Mesendoderm (in vitro differentiated cells): ENCODE measurements around the gene REG1A.

ENCODE experiments used
- DNase-seq: peaks from one replicate; pipeline ENCODE4 v3.0.0; 2013
- H2AK5ac ChIP-seq: 2 replicates; pipeline ENCODE4 v1.6.1; 2013; ENCODE audit warnings: low read length, inconsistent platforms
- H2BK120ac ChIP-seq: 2 replicates; pipeline ENCODE4 v1.6.1; 2013; ENCODE audit warnings: low read depth, mild to moderate bottlenecking, low read length, moderate library complexity, mixed read lengths
- H2BK15ac ChIP-seq: replicated peaks from 2 replicates; pipeline ENCODE4 v1.6.1; 2013; ENCODE audit warnings: low read depth, mild to moderate bottlenecking, moderate library complexity
- H2BK5ac ChIP-seq: 2 replicates; pipeline ENCODE4 v1.6.1; 2013; ENCODE audit warnings: low read length, inconsistent platforms
- H3K18ac ChIP-seq: 2 replicates; pipeline ENCODE4 v1.6.1; 2013; ENCODE audit warnings: mild to moderate bottlenecking, low read length, mixed read lengths
- H3K23ac ChIP-seq: one replicate; pipeline ENCODE4 v1.6.1; 2013; ENCODE audit warnings: low read length
- H3K27ac ChIP-seq: 2 replicates; pipeline ENCODE4 v1.5.1; 2013; ENCODE audit warnings: low read depth, mild to moderate bottlenecking, inconsistent platforms, low read length, moderate library complexity
- H3K27me3 ChIP-seq: 2 replicates; pipeline ENCODE4 v1.6.1; 2013; ENCODE audit warnings: low read length, control low read depth, mild to moderate bottlenecking, inconsistent platforms; ENCODE audit not compliant: insufficient read depth, poor library complexity
- H3K36me3 ChIP-seq: 2 replicates; pipeline ENCODE4 v1.6.1; 2013; ENCODE audit warnings: low read length, inconsistent platforms; ENCODE audit not compliant: control insufficient read depth, insufficient read depth
- H3K4ac ChIP-seq: one replicate; pipeline ENCODE4 v1.6.1; 2013; ENCODE audit warnings: low read depth, mild to moderate bottlenecking, low read length, moderate library complexity
- H3K4me1 ChIP-seq: 2 replicates; pipeline ENCODE4 v1.6.1; 2013; ENCODE audit warnings: low read depth, low read length, inconsistent platforms; ENCODE audit not compliant: control insufficient read depth
- H3K4me2 ChIP-seq: 2 replicates; pipeline ENCODE4 v1.6.1; 2013; ENCODE audit warnings: low read length
- H3K4me3 ChIP-seq: 2 replicates; pipeline ENCODE4 v1.5.1; 2013; ENCODE audit warnings: mild to moderate bottlenecking, low read length
- H3K56ac ChIP-seq: one replicate; pipeline ENCODE4 v1.6.1; 2013; ENCODE audit warnings: low read length
- H3K79me1 ChIP-seq: 2 replicates; pipeline ENCODE4 v1.6.1; 2013; ENCODE audit warnings: low read length, inconsistent platforms
- H3K79me2 ChIP-seq: 2 replicates; pipeline ENCODE4 v1.6.1; 2013; ENCODE audit warnings: mild to moderate bottlenecking, low read length; ENCODE audit not compliant: control insufficient read depth, insufficient read depth
- H3K9ac ChIP-seq: 2 replicates; pipeline ENCODE4 v1.6.1; 2013; ENCODE audit warnings: low read length, inconsistent platforms
- H4K5ac ChIP-seq: one replicate; pipeline ENCODE4 v1.6.1; 2013; ENCODE audit warnings: low read length
- H4K8ac ChIP-seq: one replicate; pipeline ENCODE4 v1.6.1; 2013; ENCODE audit warnings: low read depth, mild to moderate bottlenecking, control low read depth, low read length, moderate library complexity
- WGBS: extraction: QIAGEN DNeasy Blood & Tissue Kit; methylation state at CpG from one replicate; pipeline ENCODE4 v1.1.7; 2013; ENCODE audit warnings: low lambda C conversion rate, missing lambda C conversion rate; ENCODE audit not compliant: insufficient coverage; ENCODE audit errors: extremely low coverage; 5-methylcytosine and 5-hydroxymethylcytosine counted together

The REG1A gene

DNA sequence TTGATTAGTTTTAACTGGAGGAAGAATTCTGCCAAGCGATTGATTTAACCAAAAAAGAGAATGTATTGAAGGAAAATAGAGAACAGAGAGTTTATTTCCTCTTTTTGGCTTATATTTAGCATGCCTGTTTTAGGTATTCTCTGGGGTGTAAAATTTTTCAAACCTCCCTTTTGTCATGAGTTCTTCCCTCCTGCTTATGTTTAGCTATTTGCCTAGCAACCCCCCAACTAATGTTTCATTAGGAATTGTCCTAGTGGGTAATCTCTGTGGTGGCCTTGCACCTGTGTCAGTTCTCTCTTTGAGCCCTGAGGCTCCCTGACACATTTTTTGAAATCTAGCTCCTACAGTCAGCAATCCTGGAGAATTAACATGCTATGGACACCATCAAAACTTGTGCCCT, 20.0 kb upstream of the REG1A start:
- Histone ChIP-seq H3K4ac (no peak overlapping the region), H3K4me1 (no peaks in the 10 kb centered on the region), H3K56ac (no peak overlapping the region), H3K4me2 (no peak overlapping the region), H3K4me3 (no peak overlapping the region), H3K27ac (no peak overlapping the region), H3K9ac (no peak overlapping the region), H2AK5ac (no peak overlapping the region), H2BK15ac (no peak overlapping the region), H2BK5ac (no peak overlapping the region), H3K18ac (no peak overlapping the region), H3K23ac (no peak overlapping the region), H3K36me3 (no peaks in the 10 kb centered on the region), H2BK120ac (no peak overlapping the region), H3K79me1 (no peaks in the 10 kb centered on the region), H4K5ac (no peak overlapping the region), H3K27me3 (no peaks in the 10 kb centered on the region), H4K8ac (no peak overlapping the region), H3K79me2 (no peaks in the 10 kb centered on the region)
- WGBS = no CpG with 5 or more reads among the region's 1 CpG
- no peak for DNase-seq

DNA sequence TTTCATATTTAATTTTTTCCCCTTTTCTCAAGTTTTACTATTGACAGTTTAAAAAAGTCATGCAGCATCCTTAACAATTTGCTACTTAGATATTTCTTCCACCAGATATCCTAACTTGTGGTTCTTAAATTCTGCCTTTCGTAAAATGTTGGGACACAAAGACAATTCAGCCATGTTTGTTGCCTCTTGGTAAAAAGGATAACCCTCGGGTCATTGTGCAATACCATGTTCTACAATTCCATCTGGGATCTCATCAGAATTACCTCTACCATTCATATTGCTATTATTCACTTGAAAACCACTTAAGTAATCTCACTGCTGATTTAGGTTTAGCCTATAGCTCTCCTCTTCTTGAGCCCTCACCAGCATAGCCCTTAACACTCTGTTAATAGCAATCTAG, 19.3 kb upstream of the REG1A start:
- H4K8ac ChIP-seq = no peak overlapping the region
- no peaks in the 10 kb centered on the region for H3K4me1 ChIP-seq
- H2BK5ac ChIP-seq = no peak overlapping the region
- H2BK120ac ChIP-seq = no peak overlapping the region
- no peak overlapping the region for H3K23ac ChIP-seq
- H3K36me3 ChIP-seq = no peaks in the 10 kb centered on the region
- no peak overlapping the region for H3K9ac ChIP-seq
- H3K27ac ChIP-seq = no peak overlapping the region
- no peak overlapping the region for H3K4me2 ChIP-seq
- H2BK15ac ChIP-seq = no peak overlapping the region
- no peaks in the 10 kb centered on the region for H3K27me3 ChIP-seq
- no peak overlapping the region for H2AK5ac ChIP-seq
- H3K79me2 ChIP-seq = no peaks in the 10 kb centered on the region
- H3K18ac ChIP-seq = no peak overlapping the region
- WGBS = no CpG with 5 or more reads among the region's 2 CpGs
- H3K79me1 ChIP-seq = no peaks in the 10 kb centered on the region
- DNase-seq = no peak
- H3K4me3 ChIP-seq = no peak overlapping the region
- H3K4ac ChIP-seq = no peak overlapping the region
- no peak overlapping the region for H3K56ac ChIP-seq
- H4K5ac ChIP-seq = no peak overlapping the region

DNA sequence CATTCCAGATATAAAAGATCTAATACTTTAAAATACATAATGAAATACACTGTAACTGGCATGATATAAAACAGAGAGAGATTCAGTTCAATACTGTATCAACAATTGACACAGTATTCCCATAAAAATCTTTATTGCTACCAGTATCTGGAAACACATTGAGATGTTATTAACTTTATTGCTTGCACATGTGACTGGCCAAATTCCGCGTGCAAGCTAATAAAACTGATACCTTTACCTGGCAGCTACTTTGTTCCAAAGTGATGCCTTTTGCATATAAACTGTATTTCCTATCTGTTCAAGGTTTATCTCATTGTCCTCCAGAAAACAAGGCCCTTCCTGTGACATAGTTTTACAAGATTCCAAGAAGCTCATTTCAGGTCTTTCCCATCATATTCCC, 17.1 kb upstream of the REG1A start:
- DNase-seq = no peak
- no CpG with 5 or more reads among the region's 2 CpGs for WGBS
- no peak overlapping the region for H3K4me3 ChIP-seq
- no peaks in the 10 kb centered on the region for H3K79me1 ChIP-seq
- no peaks in the 10 kb centered on the region for H3K79me2 ChIP-seq
- no peak overlapping the region for H2AK5ac ChIP-seq
- H2BK15ac ChIP-seq = no peak overlapping the region
- H3K9ac ChIP-seq = no peak overlapping the region
- no peak overlapping the region for H3K18ac ChIP-seq
- H3K4me2 ChIP-seq = no peak overlapping the region
- no peak overlapping the region for H3K56ac ChIP-seq
- no peaks in the 10 kb centered on the region for H3K4me1 ChIP-seq
- no peak overlapping the region for H4K8ac ChIP-seq
- no peaks in the 10 kb centered on the region for H3K27me3 ChIP-seq
- H2BK120ac ChIP-seq = no peak overlapping the region
- H3K36me3 ChIP-seq = no peaks in the 10 kb centered on the region
- H2BK5ac ChIP-seq = no peak overlapping the region
- no peak overlapping the region for H3K27ac ChIP-seq
- no peak overlapping the region for H4K5ac ChIP-seq
- no peak overlapping the region for H3K4ac ChIP-seq
- no peak overlapping the region for H3K23ac ChIP-seq

- no CpG with 5 or more reads among the region's 2 CpGs for WGBS
- H3K18ac ChIP-seq = no peak overlapping the region
- H3K4me3 ChIP-seq = no peak overlapping the region
- H3K79me1 ChIP-seq = no peaks in the 10 kb centered on the region
- H3K4ac ChIP-seq = no peak overlapping the region
- H2AK5ac ChIP-seq = no peak overlapping the region
- H3K4me2 ChIP-seq = no peak overlapping the region
- H3K27ac ChIP-seq = no peak overlapping the region
- H3K56ac ChIP-seq = no peak overlapping the region
- H3K4me1 ChIP-seq = no peaks in the 10 kb centered on the region
- H3K36me3 ChIP-seq = no peaks in the 10 kb centered on the region
- H4K8ac ChIP-seq = no peak overlapping the region
- H4K5ac ChIP-seq = no peak overlapping the region
- DNase-seq = peak; percentile 16
- no peaks in the 10 kb centered on the region for H3K27me3 ChIP-seq
- no peak overlapping the region for H2BK120ac ChIP-seq
- no peak overlapping the region for H3K23ac ChIP-seq
- H3K9ac ChIP-seq = no peak overlapping the region
- no peak overlapping the region for H2BK5ac ChIP-seq
- H2BK15ac ChIP-seq = no peak overlapping the region
- H3K79me2 ChIP-seq = no peaks in the 10 kb centered on the region
Observed at GRCh38 chr2:79105259-79105658, 15.0 kb upstream of the REG1A start.

- WGBS = no CpG with 5 or more reads among the region's 3 CpGs
- Histone ChIP-seq H3K27me3 (no peaks in the 10 kb centered on the region), H3K4ac (no peak overlapping the region), H3K4me2 (no peak overlapping the region), H4K8ac (no peak overlapping the region), H4K5ac (no peak overlapping the region), H3K9ac (no peak overlapping the region), H2BK15ac (no peak overlapping the region), H3K79me2 (no peaks in the 10 kb centered on the region), H3K4me1 (no peaks in the 10 kb centered on the region), H2BK120ac (no peak overlapping the region), H3K18ac (no peak overlapping the region), H3K79me1 (no peaks in the 10 kb centered on the region), H3K23ac (no peak overlapping the region), H3K4me3 (no peak overlapping the region), H3K56ac (no peak overlapping the region), H2BK5ac (no peak overlapping the region), H3K27ac (no peak overlapping the region), H3K36me3 (no peaks in the 10 kb centered on the region), H2AK5ac (no peak overlapping the region)
- DNase-seq = no peak
Observed at GRCh38 chr2:79112269-79112668, 8.0 kb upstream of the REG1A start.

GRCh38 chr2:79114797-79115494, 5.3 kb upstream of the REG1A start:
- no peak overlapping the region for H2BK15ac ChIP-seq
- no peak overlapping the region for H3K4me2 ChIP-seq
- no peaks in the 10 kb centered on the region for H3K79me2 ChIP-seq
- H3K4me3 ChIP-seq = no peak overlapping the region
- no peak overlapping the region for H4K5ac ChIP-seq
- H3K27ac ChIP-seq = no peak overlapping the region
- no peak overlapping the region for H4K8ac ChIP-seq
- H3K9ac ChIP-seq = no peak overlapping the region
- H3K18ac ChIP-seq = no peak overlapping the region
- H2BK120ac ChIP-seq = no peak overlapping the region
- no peak overlapping the region for H3K56ac ChIP-seq
- H2BK5ac ChIP-seq = no peak overlapping the region
- H3K4me1 ChIP-seq = no peaks in the 10 kb centered on the region
- no peak for DNase-seq
- H3K4ac ChIP-seq = no peak overlapping the region
- WGBS = no CpG with 5 or more reads among the region's 3 CpGs
- no peak overlapping the region for H3K23ac ChIP-seq
- H3K27me3 ChIP-seq = no peaks in the 10 kb centered on the region
- no peak overlapping the region for H2AK5ac ChIP-seq
- H3K36me3 ChIP-seq = no peaks in the 10 kb centered on the region
- no peaks in the 10 kb centered on the region for H3K79me1 ChIP-seq
